A673 (cell line): ENCODE results near the gene DNAH10.

Experiments used
- EZH2 ChIP-seq: fragments of 200-600 bp; sonication (generic); IDR thresholded peaks from 2 replicates; pipeline ENCODE4 v1.6.1; 2017; ENCODE audit warnings: borderline replicate concordance, low read depth, mild to moderate bottlenecking, mixed read lengths, antibody characterized with exemption, low read length; ENCODE audit not compliant: poor library complexity, severe bottlenecking
- TF ChIP-seq, protein P1 (sequence below): fragments of 300-800, 200-600 bp; sonication (generic); conservative IDR thresholded peaks from 2 replicates; pipeline ENCODE4 v1.5.1; 2017; ENCODE audit warnings: low read depth, mild to moderate bottlenecking, antibody characterized with exemption, low read length, moderate library complexity, mixed read lengths

DNA sequence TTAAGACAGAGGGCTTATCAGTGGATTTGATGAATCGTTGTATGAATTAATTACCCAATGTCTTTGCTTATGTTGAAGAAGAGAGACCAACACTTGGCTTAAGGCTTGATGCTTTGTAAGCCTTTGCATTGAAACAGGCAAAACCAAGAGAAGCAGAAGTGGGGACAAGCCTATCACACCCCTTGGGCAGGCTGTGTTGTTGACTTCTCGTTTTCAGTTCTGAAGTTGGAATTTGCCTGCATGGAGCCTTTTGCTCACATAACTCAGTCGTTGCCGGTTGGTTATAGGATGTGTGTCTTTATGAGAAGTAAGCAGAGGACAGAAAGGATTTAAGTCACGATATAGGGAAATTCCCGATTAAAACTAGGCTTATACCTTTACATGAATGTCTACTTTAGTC lies 115.9 kb downstream of the DNAH10 start:
- TF ChIP-seq, protein P1, sequence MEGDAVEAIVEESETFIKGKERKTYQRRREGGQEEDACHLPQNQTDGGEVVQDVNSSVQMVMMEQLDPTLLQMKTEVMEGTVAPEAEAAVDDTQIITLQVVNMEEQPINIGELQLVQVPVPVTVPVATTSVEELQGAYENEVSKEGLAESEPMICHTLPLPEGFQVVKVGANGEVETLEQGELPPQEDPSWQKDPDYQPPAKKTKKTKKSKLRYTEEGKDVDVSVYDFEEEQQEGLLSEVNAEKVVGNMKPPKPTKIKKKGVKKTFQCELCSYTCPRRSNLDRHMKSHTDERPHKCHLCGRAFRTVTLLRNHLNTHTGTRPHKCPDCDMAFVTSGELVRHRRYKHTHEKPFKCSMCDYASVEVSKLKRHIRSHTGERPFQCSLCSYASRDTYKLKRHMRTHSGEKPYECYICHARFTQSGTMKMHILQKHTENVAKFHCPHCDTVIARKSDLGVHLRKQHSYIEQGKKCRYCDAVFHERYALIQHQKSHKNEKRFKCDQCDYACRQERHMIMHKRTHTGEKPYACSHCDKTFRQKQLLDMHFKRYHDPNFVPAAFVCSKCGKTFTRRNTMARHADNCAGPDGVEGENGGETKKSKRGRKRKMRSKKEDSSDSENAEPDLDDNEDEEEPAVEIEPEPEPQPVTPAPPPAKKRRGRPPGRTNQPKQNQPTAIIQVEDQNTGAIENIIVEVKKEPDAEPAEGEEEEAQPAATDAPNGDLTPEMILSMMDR, result no peak
- no peak for TF ChIP-seq EZH2
